Measurements from ENCODE around the gene NRG3. TPM values are rescaled to one million over a fixed set of nuclear protein-coding genes. Genes with fewer than 3 reads are reported as not detected.

The NRG3 gene
- total and polyA plus RNA-seq, 2 of the 4 experiments (the other 2 are of a cell fraction) = not detected

GRCh38 chr10:82321724-82322123 lies 446.7 kb downstream of the NRG3 start:
- Histone ChIP-seq H3K27ac (ENCODE audit: insufficient read depth, low read length) (no peak overlapping the region), H3K36me3 (ENCODE audit: control insufficient read depth, insufficient read depth, low read length) (no peaks in the 10 kb centered on the region), H3K14ac (replicated peaks; ENCODE audit: low read depth, low read length) (no peak overlapping the region), H2AK9ac (replicated peaks; ENCODE audit: low read depth, low read length, poor library complexity) (no peak overlapping the region), H3K9me3 (ENCODE audit: control insufficient read depth, insufficient read depth, low read length) (peaks cover 12% of the 10 kb centered on the region), H3K4ac (ENCODE audit: low read depth, low read length) (no peak overlapping the region), H3K56ac (ENCODE audit: extremely low read depth, insufficient read depth, low read length) (no peak overlapping the region), H3K23ac (ENCODE audit: low read depth, low read length) (no peak overlapping the region), H3K27me3 (ENCODE audit: control insufficient read depth, insufficient read depth, low read length) (no peaks in the 10 kb centered on the region), H4K91ac (ENCODE audit: insufficient read depth, low read depth, low read length) (no peak overlapping the region), H3K18ac (ENCODE audit: low read depth, low read length) (no peak overlapping the region), H4K20me1 (ENCODE audit: insufficient read depth, low read length) (no peaks in the 10 kb centered on the region), H2AK5ac (ENCODE audit: low read depth, low read length) (no peak overlapping the region), H3K4me2 (ENCODE audit: low read depth, low read length) (no peak overlapping the region), H2BK5ac (ENCODE audit: low read depth, low read length, poor library complexity, severe bottlenecking) (no peak overlapping the region), H4K8ac (ENCODE audit: low read depth in 2 of 2, low read length in 2 of 2) (no peak overlapping the region), H2BK120ac (ENCODE audit: low read depth, low read length) (no peak overlapping the region), H3K9me1 (ENCODE audit: insufficient read depth, low read length) (no peaks in the 10 kb centered on the region), H3K4me3 (ENCODE audit: insufficient read depth, low read depth, low read length) (no peak overlapping the region), H4K5ac (ENCODE audit: low read depth, low read length) (no peak overlapping the region), H3K4me1 (ENCODE audit: control insufficient read depth, insufficient read depth, low read length) (no peaks in the 10 kb centered on the region), H3K79me1 (ENCODE audit: low read depth in 1 of 2, low read length in 2 of 2) (no peaks in the 10 kb centered on the region), H2BK20ac (ENCODE audit: low read depth, low read length) (no peak overlapping the region), H2BK15ac (ENCODE audit: low read depth, low read length) (no peak overlapping the region), H3K9ac (ENCODE audit: low read depth, low read length) (no peak overlapping the region), H2AFZ (replicated peaks; ENCODE audit: low read length, poor library complexity) (no peak overlapping the region)
- in situ Hi-C loops (cut with MboI; ENCODE audit: low sequenced_read_pairs) = no loop called here
- DNase-seq (no peak), ATAC-seq (ENCODE audit: low read depth) (no peak)
- POLR2A ChIA-PET (ENCODE audit: unreplicated experiment) = no interaction called here
- CTCF ChIA-PET = no interaction called here
- no TSS peak for BruUV-seq (replicated peaks)
- dilution Hi-C loops (cut with HindIII; ENCODE audit: low sequenced_read_pairs, unreplicated experiment) = no loop called here
- TF ChIP-seq RFX5 (IDR thresholded peaks at IDR 0.05; ENCODE audit: low read depth, low read length) = no peak
- intact Hi-C loops (cut with micrococcal nuclease) = no loop called here

Measured in IMR-90 (cell line).